Lung (tissue), 12 donors: Measurements from ENCODE around the gene DTL. TPM values are rescaled to one million over a fixed set of nuclear protein-coding genes. Genes with fewer than 3 reads are reported as not detected.

Experiments
- ATAC-seq: fragments of 200-7000 bp; cut with Tn5 transposase; one replicate; pipeline ENCODE4 v1.9.1; 2020; ENCODE audit warnings: moderate number of reproducible peaks; ENCODE audit not compliant: insufficient read depth, low FRiP score
- DNase-seq, 3 donors: peaks; one replicate each; pipeline ENCODE4 v3.0.0-alpha.2; 2013 to 2017
- H3K27ac ChIP-seq, 2 donors: one replicate each; pipeline ENCODE4 v1.5.1; 2013; ENCODE audit warnings: mild to moderate bottlenecking in 2 of 2, moderate library complexity in 2 of 2, control low read depth in 1 of 2, inconsistent platforms in 1 of 2, low read depth in 1 of 2, low read length in 1 of 2
- H3K27me3 ChIP-seq, 3 donors: one replicate each; pipeline ENCODE4 v1.5.1; 2013; ENCODE audit warnings: low read length in 2 of 3; ENCODE audit not compliant: control insufficient read depth in 3 of 3, insufficient read depth in 3 of 3
- H3K36me3 ChIP-seq, 4 donors: one replicate each; pipeline ENCODE4 v1.5.1; 2013; ENCODE audit warnings: low read length in 4 of 4, mild to moderate bottlenecking in 1 of 4, moderate library complexity in 1 of 4; ENCODE audit not compliant: control insufficient read depth in 4 of 4, insufficient read depth in 4 of 4
- H3K4me1 ChIP-seq, 5 donors: one replicate each; pipeline ENCODE4 v1.5.1; 2013; ENCODE audit warnings: low read length in 5 of 5, mild to moderate bottlenecking in 2 of 5, moderate library complexity in 1 of 5; ENCODE audit not compliant: control insufficient read depth in 5 of 5, insufficient read depth in 5 of 5
- H3K4me3 ChIP-seq: one replicate; pipeline ENCODE4 v1.5.1; 2013; ENCODE audit warnings: mild to moderate bottlenecking, control low read depth, moderate library complexity
- H3K9ac ChIP-seq, 2 donors: one replicate each; pipeline ENCODE4 v1.5.1; 2013; ENCODE audit warnings: low read length in 2 of 2, control low read depth in 1 of 2; ENCODE audit not compliant: insufficient read depth in 1 of 2
- H3K9me3 ChIP-seq, 4 donors: one replicate each; pipeline ENCODE4 v1.5.1; 2013; ENCODE audit warnings: low read length in 3 of 4, mild to moderate bottlenecking in 1 of 4, moderate library complexity in 1 of 4; ENCODE audit not compliant: control insufficient read depth in 4 of 4, insufficient read depth in 3 of 4
- CTCF ChIP-seq: IDR thresholded peaks from 2 replicates; pipeline ENCODE4 v1.5.1; 2012; ENCODE audit warnings: mild to moderate bottlenecking; ENCODE audit errors: control extremely low read depth, extremely low read depth
- WGBS, 2 donors: extraction: QIAGEN DNeasy Blood & Tissue Kit; methylation state at CpG; one replicate each; pipeline ENCODE4 v1.1.7; 2013; 5-methylcytosine and 5-hydroxymethylcytosine counted together
- polyA plus RNA-seq, 2 donors: library from polyadenylated mRNA; stranded (reverse); fragments of 200-250 nt; gene quantifications; one replicate each; pipeline ENCODE4 v1.2.1, GENCODE V29; 2013
- total RNA-seq, 2 donors: library from RNA; depleted of rRNA in 1 of 2; stranded (reverse); fragments of >200 nt in 1 of 2; gene quantifications; one replicate each; pipeline ENCODE4 v1.2.1, GENCODE V29; 2014 to 2021
- donor health status: control.
- donor health status: control.
- donor health status: Bipolar disorder and iron deficiency.
- donor health status: healthy.
- donor health status: DM: yes; HTN: yes; CAD: no.

Gene DTL
- total and polyA plus RNA-seq, 4 donors, result 1.1 to 27.8 (median 3.4) TPM

- H3K27ac ChIP-seq, result no peak overlapping the region
- 83 to 90% methylated on average over 4 of the region's 4 CpGs for WGBS, 2 donors
- no peaks in the 10 kb centered on the region for H3K27me3 ChIP-seq
- no peak for TF ChIP-seq CTCF
- no peak for DNase-seq
- ATAC-seq, result no peak
- H3K9ac ChIP-seq, result no peak overlapping the region
- no peaks in the 10 kb centered on the region for H3K9me3 ChIP-seq
- H3K4me3 ChIP-seq, result no peak overlapping the region
- H3K4me1 ChIP-seq, result peaks cover 0 to 4% (median 0%) of the 10 kb centered on the region in 5 donors
- H3K36me3 ChIP-seq, result no peaks in the 10 kb centered on the region
These were observed 91.7 kb downstream of the DTL start for GRCh38 chr1:212127221-212127620.

GRCh38 chr1:212129781-212130180, 94.2 kb downstream of the DTL start:
- Histone ChIP-seq H3K27me3 (no peaks in the 10 kb centered on the region), H3K9ac (no peak overlapping the region)
- WGBS, 2 donors, result 83 to 93% methylated on average over 6 of the region's 6 CpGs

GRCh38 chr1:212132025-212132424, 96.5 kb downstream of the DTL start:
- Histone ChIP-seq H3K9ac (no peak overlapping the region), H3K36me3 (no peaks in the 10 kb centered on the region), H3K27me3 (no peaks in the 10 kb centered on the region), H3K4me1 (peaks cover 0 to 4% (median 0%) of the 10 kb centered on the region in 5 donors), H3K4me3 (no peak overlapping the region), H3K9me3 (no peaks in the 10 kb centered on the region), H3K27ac (no peak overlapping the region)
- no peak for ATAC-seq
- 95% methylated on average over 1 of the region's 1 CpG for WGBS, 2 donors
- TF ChIP-seq CTCF, result no peak
- no peak for DNase-seq

More at GRCh38 chr1:212129781-212130180, 94.2 kb downstream of the DTL start:
- peaks cover 0 to 4% (median 0%) of the 10 kb centered on the region in 5 donors for H3K4me1 ChIP-seq
- no peaks in the 10 kb centered on the region for H3K9me3 ChIP-seq
- no peak for TF ChIP-seq CTCF
- H3K36me3 ChIP-seq, result no peaks in the 10 kb centered on the region
- H3K4me3 ChIP-seq, result no peak overlapping the region
- H3K27ac ChIP-seq, result no peak overlapping the region
- ATAC-seq (no peak), DNase-seq (no peak)

GRCh38 chr1:212133319-212133718, 97.8 kb downstream of the DTL start:
- H3K9me3 ChIP-seq, result no peaks in the 10 kb centered on the region
- no peak overlapping the region for H3K27ac ChIP-seq
- no peaks in the 10 kb centered on the region for H3K36me3 ChIP-seq
- TF ChIP-seq CTCF, result no peak
- peaks cover 0 to 4% (median 0%) of the 10 kb centered on the region in 5 donors for H3K4me1 ChIP-seq
- WGBS, 2 donors, result 90 to 94% methylated on average over 2 of the region's 2 CpGs
- no peaks in the 10 kb centered on the region for H3K27me3 ChIP-seq
- H3K9ac ChIP-seq, result no peak overlapping the region
- DNase-seq, result peak in 2 of 3 donors; percentile 11 to 25
- no peak for ATAC-seq
- no peak overlapping the region for H3K4me3 ChIP-seq
